ENCODE data around the gene PECR. TPM values are rescaled to one million over a fixed set of nuclear protein-coding genes. Genes with fewer than 3 reads are reported as not detected.

PECR gene
- total and polyA plus RNA-seq, 2 of the 13 experiments (the other 11 are each of a cell fraction or from before 2014, with no cell fraction given) = 151 to 153 TPM

DNA sequence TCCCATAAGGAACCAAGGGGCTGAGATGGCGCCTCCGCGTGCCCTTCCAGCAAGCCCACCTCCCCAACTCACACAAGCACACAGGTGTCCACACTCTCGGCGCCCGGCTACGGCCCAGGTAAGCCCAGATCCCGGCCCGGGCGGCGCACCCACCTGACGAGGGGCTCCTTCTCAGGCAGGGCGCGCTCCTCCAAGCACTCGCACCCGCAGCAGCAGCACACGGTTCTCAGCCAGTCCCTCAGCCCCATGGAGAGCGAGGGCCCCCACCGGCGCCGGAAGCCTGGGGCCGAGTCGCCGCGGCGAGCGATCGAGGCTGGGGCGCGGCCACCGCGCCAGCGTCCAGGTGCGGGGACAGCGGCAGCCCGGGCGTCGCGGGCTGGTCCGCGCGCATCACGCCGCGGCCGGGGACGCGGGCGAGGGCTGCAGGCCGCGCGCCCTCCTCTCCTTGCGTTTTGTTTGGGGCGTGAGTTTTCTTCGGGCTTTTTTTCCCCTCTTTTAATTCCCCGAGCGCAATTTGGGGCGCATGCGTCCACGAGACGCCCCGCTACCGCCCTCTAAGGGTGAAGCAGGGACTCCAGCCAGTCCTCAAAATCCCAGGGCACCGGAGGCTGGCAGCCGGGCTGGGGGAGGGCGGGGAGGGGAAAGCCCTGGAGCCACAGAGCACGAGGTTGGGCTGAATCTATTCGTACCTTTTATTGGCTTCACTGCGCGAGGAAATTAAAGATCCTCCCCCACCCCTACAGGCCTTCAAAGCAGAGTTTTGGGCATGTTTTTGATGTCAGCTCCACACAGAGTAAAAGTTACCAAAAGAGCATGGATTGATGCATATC is 68.3 kb downstream of the PECR start, which contains the start of gene MREG (continued):
- TF ChIP-seq, protein P1, sequence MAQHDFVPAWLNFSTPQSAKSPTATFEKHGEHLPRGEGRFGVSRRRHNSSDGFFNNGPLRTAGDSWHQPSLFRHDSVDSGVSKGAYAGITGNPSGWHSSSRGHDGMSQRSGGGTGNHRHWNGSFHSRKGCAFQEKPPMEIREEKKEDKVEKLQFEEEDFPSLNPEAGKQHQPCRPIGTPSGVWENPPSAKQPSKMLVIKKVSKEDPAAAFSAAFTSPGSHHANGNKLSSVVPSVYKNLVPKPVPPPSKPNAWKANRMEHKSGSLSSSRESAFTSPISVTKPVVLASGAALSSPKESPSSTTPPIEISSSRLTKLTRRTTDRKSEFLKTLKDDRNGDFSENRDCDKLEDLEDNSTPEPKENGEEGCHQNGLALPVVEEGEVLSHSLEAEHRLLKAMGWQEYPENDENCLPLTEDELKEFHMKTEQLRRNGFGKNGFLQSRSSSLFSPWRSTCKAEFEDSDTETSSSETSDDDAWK (CRISPR knock-in tag; IDR thresholded peaks at IDR 0.05) = no peak
- TF ChIP-seq ZNF468 (CRISPR knock-in tag; IDR thresholded peaks at IDR 0.05) (no peak), ZSCAN25 (CRISPR knock-in tag; IDR thresholded peaks at IDR 0.05) (0 out of 2 replicates have a peak, but pooled peaks have one; percentile 24), ZKSCAN1 (IDR thresholded peaks at IDR 0.05; ENCODE audit: low read length) (no peak), MAFG (CRISPR knock-in tag; IDR thresholded peaks at IDR 0.05) (no peak), STAT5B (CRISPR knock-in tag; IDR thresholded peaks at IDR 0.05) (0 out of 2 replicates have a peak, but pooled peaks have one; percentile 25), HDAC6 (IDR thresholded peaks at IDR 0.05; ENCODE audit: low read depth, low read length) (no peak), POLR2G (IDR thresholded peaks at IDR 0.05; ENCODE audit: low read depth, low read length) (peak; percentile 50; the same call in 1 of the 2 replicates), NFKBIZ (CRISPR knock-in tag; IDR thresholded peaks at IDR 0.05) (no peak)
- TF ChIP-seq, protein P2, sequence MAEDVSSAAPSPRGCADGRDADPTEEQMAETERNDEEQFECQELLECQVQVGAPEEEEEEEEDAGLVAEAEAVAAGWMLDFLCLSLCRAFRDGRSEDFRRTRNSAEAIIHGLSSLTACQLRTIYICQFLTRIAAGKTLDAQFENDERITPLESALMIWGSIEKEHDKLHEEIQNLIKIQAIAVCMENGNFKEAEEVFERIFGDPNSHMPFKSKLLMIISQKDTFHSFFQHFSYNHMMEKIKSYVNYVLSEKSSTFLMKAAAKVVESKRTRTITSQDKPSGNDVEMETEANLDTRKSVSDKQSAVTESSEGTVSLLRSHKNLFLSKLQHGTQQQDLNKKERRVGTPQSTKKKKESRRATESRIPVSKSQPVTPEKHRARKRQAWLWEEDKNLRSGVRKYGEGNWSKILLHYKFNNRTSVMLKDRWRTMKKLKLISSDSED (CRISPR knock-in tag; IDR thresholded peaks at IDR 0.05) = no peak
- TF ChIP-seq, protein P3, sequence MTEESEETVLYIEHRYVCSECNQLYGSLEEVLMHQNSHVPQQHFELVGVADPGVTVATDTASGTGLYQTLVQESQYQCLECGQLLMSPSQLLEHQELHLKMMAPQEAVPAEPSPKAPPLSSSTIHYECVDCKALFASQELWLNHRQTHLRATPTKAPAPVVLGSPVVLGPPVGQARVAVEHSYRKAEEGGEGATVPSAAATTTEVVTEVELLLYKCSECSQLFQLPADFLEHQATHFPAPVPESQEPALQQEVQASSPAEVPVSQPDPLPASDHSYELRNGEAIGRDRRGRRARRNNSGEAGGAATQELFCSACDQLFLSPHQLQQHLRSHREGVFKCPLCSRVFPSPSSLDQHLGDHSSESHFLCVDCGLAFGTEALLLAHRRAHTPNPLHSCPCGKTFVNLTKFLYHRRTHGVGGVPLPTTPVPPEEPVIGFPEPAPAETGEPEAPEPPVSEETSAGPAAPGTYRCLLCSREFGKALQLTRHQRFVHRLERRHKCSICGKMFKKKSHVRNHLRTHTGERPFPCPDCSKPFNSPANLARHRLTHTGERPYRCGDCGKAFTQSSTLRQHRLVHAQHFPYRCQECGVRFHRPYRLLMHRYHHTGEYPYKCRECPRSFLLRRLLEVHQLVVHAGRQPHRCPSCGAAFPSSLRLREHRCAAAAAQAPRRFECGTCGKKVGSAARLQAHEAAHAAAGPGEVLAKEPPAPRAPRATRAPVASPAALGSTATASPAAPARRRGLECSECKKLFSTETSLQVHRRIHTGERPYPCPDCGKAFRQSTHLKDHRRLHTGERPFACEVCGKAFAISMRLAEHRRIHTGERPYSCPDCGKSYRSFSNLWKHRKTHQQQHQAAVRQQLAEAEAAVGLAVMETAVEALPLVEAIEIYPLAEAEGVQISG (CRISPR knock-in tag; IDR thresholded peaks at IDR 0.05) = peak; percentile 15; the same call in 1 of the 2 replicates
- TF ChIP-seq, protein P4, sequence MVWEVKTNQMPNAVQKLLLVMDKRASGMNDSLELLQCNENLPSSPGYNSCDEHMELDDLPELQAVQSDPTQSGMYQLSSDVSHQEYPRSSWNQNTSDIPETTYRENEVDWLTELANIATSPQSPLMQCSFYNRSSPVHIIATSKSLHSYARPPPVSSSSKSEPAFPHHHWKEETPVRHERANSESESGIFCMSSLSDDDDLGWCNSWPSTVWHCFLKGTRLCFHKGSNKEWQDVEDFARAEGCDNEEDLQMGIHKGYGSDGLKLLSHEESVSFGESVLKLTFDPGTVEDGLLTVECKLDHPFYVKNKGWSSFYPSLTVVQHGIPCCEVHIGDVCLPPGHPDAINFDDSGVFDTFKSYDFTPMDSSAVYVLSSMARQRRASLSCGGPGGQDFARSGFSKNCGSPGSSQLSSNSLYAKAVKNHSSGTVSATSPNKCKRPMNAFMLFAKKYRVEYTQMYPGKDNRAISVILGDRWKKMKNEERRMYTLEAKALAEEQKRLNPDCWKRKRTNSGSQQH (CRISPR knock-in tag; IDR thresholded peaks at IDR 0.05; ENCODE audit: low read depth) = no peak
